NCI-H1694 treated with DMSO at 0.1 percent for 48 hours (cell line): Measurements from ENCODE around the gene RBP4.

Source experiments
- DNase-seq: peaks from one replicate; lab custom pipeline; 2025; lab: John Stamatoyannopoulos, UW

Gene RBP4

DNA sequence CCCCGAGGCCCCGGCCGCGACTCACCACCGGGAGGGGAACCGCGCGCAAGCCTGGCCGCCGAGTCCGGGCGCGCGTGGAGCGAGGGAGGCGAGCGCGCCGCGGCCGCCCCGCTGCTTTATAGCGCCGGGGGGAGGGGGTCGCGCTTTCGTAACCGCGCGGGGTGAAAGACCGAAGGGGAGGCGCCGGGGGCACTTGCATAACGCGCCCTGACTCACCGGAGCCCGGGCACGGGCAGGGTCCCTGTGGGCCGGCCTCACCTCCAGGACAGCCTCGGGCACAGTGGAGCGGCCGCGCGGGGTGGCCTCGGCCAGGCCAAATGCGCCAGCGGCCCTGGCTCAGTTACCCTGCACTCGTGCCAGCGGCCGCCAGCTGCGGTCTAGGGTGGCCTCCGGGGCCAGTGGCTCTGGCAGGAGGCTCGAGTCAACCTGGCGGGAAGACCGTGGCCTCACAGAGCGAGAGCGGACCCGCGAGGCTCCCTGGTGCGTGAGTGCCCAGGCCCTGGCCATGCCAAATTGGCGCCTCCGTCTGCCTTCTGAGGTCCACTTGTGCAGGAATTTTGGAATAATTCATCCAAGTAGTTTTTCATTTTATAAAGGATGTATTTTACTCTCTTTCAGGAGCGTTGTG lies at the start of gene RBP4:
TSS of gene RBP4 (minus strand) at position 90 of the 628 bp plus-strand sequence. CDS start 207 bp downstream, outside the sequence.
- no peak for DNase-seq

DNA sequence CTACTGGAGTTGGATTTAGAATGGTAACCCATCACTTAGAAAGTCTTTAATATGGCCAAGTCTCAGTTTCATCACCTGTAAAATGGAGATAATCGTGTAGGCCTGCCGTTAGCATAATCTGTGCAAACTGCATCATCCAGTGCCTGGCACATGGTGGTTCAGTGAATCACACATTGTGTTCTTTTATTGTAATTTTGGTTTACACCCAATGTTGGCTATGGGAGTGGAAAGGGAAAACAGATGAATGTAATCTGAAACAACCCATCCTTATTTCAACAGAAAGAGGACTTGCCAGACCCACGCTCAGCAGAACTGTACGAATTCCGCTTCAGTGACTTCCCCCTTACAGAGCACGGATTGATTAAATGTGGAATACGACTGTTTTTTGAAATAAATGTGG lies 38.8 kb upstream of the RBP4 start:
- no peak for DNase-seq

DNA sequence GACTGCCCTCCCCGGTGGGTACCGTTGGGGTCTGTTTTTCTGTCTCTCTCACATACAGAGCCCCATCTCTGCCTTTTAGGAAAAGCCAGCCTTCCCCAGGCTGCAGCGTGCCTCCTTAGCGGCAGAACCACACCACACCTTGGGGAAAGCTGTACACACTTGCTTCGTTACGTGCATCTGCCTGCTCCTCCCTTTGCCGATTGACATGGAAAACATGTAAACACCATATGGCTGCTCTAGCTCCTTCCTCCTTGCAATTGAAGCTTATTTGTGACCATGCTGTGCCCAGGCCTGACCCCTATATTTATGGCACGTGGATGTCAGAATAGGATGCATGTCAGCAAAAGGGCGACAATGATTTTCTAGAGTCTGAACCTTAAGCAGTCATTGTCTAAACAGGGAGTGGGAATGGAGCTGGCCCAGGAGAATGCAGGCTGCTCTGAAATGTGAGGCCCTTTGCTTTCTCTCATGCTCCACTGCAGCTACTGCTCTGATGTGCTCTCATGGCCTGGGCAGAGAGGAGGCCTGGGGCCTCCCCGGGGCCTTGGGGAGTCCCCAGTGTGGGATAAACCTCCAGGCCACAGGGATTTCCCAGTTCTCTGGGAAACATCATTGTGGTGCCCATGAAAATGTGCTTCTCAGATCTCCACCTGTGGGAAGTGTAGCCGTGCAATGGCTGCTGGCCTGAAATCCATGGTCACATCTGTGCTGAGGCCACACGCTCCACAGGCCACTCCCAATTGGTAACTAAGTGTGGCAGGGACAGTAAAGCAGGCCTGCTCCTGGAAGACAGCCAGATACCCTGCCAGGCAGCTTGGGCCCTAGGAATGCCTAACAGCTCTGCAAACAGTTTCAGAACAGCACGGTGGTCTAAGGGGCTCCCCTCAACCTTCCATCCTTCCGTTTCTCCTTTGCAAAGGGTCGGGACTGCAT lies 29.9 kb upstream of the RBP4 start:
- DNase-seq, result peak; percentile 56

DNA sequence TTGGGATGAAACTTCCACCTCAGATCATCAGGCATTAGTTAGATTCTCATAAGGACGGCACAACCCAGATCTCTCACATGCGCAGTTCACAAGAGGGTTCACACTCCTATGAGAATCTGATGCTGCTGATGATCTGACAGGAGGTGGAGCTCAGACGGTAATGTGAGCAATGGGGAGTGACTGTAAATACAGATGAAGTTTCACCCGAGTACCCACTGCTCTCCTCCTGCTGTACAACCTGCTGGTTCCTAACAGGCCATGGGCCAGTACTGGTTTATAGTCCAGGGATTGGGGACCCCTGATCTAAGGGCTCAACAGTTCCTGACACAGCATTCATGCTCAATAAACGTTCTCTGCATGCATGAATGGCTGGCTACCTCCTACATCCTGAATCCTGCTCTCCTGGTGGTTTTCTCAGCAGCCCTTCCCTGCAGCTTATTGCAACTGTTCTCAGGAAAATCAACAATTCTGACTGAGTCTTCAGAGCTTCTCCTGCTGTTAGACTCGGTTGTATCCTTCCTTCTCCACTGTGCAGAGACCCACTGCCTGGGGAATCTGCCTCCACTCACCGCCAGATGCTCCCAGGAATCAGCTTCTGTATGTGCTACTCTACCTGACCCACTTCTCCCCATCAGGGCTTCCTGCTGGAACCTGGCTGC lies 28.7 kb upstream of the RBP4 start:
- DNase-seq, result peak; percentile 19

DNA sequence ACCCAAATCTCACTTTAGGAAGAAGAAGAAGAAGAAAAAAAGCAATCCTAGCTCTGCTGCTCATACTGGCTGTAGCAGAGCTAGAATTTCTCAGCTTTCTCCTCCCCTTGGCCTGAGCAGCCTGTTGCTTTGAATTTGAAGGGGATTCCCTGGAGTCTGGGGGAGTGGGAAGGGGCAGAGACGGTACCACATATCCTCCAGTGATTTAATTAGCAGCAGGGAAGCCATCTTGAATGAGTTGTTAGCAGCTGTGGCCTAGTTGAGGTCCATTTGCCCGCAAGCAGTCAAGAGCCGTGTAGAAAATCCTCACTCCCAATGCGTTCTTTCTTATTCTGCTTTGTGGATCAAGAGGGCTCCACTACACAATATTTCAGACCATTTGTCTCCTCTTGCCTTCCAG lies 27.8 kb upstream of the RBP4 start:
- DNase-seq, result no peak

DNA sequence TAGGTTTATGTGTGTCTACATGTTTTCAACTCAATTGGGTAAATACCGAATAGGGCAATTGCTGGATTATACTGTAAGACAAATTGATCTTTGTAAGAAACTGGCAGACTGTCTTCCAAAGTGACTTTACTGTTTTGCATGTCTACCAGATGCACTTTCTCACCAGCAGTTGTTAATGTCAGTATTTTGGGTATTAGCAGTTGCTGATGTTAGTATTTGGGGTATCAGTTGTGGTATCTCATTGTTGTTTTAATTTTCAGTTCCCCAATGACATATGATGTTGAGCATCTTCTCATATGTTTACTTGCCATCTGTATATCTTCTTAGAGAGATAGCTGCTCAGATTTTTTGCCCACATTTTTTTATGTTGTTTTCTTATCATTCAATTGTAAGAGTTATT lies 21.9 kb upstream of the RBP4 start:
- no peak for DNase-seq

DNA sequence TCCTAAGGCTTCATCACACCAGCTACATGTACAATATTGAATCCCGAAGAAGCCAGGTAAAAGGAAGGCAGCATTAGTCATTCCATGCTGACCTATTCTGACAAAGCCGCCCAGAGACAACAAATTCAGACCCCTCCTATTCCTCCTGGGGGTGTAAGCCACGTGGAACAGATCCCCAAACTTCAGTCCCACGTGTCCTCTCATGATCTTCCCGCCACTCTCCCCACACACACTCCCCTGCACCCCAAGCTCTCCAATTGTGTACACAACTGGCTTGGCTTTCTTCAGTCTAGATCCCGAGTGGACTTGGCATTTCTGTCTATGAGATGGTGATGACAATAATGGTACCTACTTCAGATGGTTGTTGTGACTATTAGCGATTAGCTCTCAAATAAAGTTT lies 19.9 kb upstream of the RBP4 start:
- DNase-seq, result no peak

DNA sequence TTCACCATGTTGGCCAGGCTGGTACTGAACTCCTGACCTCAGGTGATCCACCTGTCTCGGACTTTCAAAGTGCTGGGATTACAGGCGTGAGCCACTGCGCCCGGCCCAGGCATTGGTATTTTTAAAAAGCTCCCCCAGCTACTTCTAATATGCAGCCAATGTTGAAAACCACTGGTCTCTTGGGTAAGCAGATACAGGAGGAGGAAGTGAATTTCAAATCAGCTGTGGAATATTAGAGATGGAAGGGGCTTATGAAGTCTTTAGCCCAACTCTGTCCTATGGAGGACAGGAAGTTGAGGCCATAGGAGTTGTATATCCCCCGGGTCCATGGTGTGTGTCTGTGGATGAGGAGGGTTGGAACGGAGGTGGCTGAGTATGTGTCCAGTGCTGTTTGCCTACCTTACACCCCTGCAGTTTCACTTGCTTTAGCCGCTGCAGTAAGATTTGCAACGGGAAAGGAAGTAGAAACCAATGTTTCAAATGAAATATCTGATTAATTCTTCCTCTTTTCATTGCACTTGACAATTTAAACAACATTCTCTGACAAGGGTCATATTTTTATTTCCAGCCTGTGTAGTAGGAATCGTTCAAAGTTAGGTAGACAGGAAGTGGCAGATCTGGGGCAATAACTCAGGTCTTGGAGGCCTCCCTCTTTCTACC lies 14.7 kb upstream of the RBP4 start:
- no peak for DNase-seq

DNA sequence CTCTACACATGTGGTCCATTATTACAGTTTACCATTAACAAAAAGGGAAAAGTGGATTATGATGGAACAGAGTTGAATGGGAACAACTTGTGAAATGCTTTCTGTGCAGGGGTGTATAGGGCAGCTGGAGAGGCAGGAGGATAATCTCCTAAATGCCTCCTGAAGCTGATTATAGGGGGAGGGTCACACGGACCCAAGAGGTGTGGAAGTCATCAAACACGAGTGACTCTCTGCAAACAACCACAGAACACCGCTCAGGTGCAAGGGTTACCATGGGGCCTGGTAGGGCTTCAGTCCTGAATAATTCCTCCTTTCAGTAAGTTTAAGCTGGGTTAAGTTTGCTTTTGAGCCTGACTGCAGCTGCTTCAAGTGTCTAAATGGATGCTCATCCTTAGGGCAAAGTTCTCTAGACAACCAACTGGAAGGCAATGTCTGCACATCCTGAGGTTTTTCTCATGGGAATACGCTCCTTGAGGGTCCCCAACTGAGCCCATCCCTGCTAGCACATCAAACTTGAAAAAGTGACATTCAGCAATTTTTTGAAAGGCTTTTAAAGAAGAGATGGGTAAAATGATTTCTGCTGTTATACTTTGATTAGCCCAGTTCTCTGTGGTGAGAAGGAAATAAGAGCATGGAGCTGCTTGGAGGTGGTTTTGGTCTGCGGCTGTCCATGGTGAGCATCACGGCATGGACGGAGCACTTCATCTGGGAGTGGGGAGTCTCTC lies 13.2 kb upstream of the RBP4 start:
- no peak for DNase-seq

DNA sequence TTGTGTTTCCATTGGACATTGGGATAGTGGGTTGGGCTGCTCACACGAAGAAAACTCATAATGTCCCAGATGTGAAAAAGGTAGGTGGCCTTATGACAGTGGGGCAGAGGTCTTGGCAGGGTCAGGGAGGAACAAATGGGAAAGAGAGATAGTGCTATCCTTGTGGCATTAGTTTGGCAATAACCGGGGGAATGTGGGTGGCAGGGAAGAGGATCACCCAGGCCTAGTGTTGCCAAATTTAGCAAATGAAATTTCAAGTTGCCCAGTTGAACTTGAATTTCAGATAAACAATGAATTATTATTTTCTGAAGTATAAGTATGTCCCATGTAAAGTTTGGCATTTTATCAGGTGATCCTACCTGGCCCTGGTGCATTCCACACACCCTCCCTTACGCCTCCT lies 12.1 kb upstream of the RBP4 start:
- DNase-seq, result no peak

DNA sequence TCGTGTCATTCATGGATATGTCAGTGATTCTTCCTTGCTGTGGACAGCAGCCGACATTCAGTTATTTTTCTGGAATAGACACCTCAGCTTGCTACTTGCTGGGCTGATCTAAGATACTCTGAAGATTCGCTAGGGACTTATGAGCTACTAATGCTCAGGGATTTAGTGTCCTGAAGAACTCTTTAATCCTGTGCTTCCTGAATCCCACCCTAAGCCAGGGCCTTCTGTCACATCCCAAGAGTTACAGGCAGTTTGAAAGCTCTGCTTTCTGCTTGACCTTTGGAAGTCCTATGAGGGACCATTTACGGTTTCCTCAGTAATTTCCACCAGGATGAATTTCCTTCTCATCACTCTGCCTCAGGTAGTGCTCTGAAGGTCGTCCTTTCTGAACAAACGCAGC lies 11.3 kb upstream of the RBP4 start, which contains the start of gene PDE6C:
TSS of gene PDE6C (plus strand) at position 227 of the 400 bp plus-strand sequence. CDS start 189 bp downstream, outside the sequence.
- no peak for DNase-seq

DNA sequence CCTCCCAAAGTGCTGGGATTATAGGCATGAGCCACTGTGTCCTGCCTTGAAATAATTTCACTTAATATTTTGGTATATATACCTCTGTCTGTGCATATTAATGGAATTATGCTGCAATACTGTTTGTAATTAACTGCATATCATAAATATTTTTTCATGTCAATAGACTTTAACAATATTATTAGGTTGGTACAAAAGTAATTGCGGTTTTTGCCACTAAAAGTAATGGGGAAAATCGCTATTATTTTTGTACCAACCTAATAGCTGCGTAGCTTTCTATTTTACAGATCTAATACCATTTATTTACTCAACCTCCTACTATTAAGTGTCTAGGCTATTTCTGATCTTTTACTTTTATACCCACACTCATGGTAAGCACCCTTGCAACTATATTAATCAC lies 7.4 kb upstream of the RBP4 start:
- no peak for DNase-seq

DNA sequence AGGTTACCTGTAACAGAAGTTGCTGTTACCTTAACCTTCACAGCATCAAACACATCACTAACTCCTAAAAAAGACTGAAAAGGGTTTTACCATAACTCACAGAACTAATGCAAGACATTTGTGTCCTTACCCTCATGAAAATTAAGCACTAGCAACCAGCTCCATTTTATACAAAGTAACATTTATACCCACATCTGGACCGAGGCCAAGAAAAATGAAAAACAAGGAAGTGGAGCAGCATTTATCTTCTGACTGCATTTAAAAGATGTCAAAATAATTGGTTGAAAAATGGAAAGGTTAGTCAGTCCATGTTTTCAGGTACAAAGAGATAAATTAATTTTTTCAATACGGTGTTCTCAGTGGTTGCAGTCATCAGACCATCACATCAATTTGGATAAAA lies 3.1 kb upstream of the RBP4 start:
- DNase-seq, result peak; percentile 68

DNA sequence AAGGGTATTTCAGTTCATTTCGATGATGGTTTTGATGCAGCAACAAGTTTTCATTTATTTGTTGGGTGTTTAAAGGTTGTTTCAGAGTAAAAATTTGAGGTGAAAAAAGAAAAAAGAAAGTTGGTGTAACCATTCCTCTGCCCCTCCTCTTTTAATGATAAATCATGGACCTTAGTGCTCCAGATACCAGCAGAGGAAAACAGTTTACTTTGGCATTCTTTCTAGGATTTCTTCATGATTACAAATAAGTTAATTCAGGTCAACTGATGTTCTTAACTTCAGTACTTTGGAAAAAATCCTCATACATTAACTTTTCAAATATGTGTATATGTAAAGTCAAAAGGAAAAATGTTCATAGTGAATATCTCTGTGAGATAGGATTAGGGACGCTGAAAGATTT lies 2.0 kb upstream of the RBP4 start:
- no peak for DNase-seq

DNA sequence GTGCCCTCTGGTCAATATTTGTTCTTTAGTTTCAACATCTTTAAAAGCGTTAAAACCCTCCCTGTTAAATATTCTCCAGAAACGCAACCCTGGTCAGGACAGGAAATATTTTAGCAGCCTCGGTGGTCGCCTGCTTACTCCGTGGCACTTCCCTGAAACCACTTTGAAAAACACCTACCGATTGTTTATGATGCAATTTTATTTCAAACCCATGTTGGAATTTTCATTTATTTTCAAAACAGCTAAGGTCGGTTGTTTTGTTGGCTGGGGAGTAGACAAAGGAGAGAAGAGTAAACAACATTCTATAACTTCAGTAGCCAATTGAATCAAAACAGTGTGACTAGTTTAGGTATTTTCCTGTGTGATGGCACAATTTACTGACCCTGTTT lies 733 bp upstream of the RBP4 start:
- DNase-seq, result no peak

DNA sequence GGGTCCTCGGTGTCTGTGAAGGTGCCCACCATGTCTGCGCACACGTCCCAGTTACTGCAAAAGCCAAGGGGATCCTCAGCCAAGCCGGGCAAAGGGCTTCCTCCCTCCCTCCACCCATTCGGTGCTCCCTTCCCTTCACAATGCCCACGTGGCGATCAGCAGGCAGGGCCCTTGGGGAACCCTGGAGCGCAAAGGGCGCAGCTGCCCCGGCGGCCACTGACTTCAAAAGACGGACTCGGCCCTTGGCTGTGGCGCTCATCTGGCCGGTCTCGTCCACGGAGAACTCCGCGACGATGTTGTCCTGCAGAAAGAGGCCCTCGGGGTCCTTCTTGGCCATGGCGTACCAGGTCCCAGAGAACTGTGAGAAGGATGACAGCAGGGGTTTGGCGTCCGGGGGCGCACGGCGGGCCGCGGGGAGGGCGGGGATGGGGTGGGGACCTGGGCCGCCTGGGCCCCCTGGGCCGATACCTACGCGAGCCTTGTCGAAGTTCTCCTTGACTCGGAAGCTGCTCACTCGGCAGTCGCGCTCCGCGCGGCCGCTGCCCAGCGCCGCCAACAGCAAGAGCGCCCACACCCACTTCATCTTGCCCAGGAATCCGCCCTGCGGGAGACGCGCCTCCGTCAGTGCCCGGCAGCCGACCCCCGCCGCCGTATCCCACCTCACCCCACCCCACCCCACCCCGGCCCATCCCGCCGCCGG lies 439 bp downstream of the RBP4 start:
- no peak for DNase-seq

DNA sequence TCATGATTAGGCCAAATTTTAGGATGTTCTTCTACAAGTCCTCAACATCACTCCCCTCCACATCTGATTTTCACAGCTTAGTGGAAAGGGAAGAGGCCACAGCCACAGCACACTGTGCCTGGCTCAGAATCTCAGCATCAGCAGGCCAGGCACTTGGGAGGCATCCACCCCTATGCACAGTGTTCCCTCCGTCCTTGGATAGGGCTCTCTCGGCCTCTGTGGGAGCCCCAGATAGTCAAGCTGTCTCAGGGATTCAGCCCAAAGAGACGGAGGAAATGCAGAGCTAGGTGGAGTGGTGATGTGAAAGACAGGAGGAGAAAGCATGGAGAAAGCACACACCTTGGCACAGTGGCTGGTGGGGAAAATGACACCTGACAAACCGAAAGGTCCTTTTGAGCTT lies 1.3 kb downstream of the RBP4 start:
- no peak for DNase-seq

DNA sequence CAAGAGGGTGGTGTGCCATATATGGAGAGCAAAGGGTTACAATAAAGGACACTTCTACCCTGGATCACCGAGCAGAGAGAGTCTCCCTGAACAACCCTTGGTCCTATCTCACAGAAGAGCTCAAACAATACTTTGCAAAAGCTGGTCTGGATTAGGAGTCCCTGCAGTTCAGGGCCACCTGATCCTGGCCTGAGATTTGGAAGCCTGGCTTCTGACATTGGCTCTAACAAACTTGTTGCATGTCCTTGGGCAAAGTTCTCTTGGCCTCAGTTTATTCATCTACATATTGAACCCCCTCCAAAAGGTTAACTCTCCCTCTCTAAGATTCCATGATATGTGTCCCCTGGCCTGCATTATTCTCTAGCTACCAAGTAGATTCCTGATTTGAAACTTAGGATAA lies 1.7 kb downstream of the RBP4 start:
- no peak for DNase-seq

DNA sequence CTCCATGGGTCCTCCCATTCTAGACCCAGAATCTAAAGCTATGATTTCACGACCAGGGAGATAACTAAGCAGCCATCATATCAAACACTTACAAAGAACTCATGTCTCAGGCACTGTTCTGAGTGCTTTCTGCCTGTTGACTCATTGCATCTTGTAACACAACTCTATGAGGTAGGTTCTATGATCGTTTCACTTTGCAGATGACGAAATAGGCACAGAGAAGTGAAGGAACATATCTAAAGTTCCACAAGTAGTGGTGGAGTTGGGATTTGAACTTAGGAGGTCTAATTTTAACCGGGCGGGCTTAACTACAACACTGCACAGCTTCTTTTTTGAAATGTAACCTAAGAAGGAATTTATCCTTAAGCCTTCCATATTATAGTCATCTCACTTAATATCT lies 2.9 kb downstream of the RBP4 start:
- no peak for DNase-seq

DNA sequence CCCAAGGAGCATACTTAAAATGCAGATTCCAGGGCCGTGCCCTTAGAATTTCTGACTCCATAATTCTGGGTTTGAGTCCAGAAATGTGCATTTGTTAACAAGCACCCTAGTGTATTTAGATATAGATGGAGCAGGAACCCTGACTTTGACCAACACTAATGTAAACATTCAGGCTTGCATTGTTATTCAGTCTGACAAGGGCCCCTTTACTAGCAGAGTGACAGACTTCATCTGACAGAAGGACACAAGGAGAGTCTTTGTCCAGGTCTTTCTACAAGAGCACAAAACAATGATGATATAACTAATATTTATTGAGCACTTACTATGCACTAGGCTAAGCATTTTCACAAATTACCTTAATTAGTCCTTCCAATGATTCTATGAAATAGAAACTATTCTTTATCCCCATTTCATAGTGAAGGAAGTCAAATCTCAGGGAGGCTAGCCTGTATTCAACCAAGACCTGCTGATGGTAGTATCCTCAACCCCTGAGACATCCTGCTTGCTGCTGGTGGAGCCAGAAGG lies 3.9 kb downstream of the RBP4 start:
- no peak for DNase-seq

DNA sequence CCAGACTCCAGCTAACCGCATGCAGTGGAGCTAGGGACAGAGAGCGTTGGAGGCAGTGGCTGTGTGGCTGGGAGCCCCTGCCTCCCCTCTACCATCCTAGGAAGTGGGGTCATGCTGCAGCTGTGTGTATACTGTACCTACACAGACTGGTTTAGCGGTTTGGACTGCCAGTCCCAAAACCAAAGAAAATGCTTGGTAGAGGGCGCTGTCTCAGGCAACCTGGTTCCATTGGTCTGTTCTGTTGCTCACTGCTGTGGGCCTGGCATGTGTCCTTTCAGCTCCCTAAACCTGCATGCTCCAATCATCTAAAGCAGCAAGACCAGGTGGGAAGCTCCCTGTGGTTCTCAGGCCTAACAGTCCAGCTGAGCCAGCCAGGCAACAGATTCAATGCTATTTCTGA lies 4.5 kb downstream of the RBP4 start:
- no peak for DNase-seq
